Stomach (tissue), 9 donors: ENCODE measurements around the gene MDFI. TPM values are rescaled to one million over a fixed set of nuclear protein-coding genes. Genes with fewer than 3 reads are reported as not detected.

Source experiments
- DNase-seq, 2 donors: peaks; one replicate each; pipeline versions ENCODE4 v3.0.0 to v3.0.0-alpha.2; 2013 to 2019
- H3K27ac ChIP-seq, 5 donors: fragments of 200-600 bp in 4 of 5; sonication (generic) in 4 of 5; one replicate each; pipeline ENCODE4 v1.5.1; 2013 to 2019; ENCODE audit warnings: mild to moderate bottlenecking in 1 of 5, moderate library complexity in 1 of 5
- H3K27me3 ChIP-seq, 3 donors: fragments of 200-600 bp; sonication (generic); one replicate each; pipeline ENCODE4 v1.5.1; 2017 to 2019; ENCODE audit warnings: mixed run types in 1 of 3
- H3K36me3 ChIP-seq, 4 donors: fragments of 200-600 bp; sonication (generic); 1 replicate in 3 of 4; 2 replicates in 1 of 4; pipeline ENCODE4 v1.5.1; 2016 to 2019
- H3K4me1 ChIP-seq, 4 donors: fragments of 200-600 bp; sonication (generic); one replicate each; pipeline ENCODE4 v1.5.1; 2016 to 2019
- H3K4me3 ChIP-seq, 4 donors: fragments of 200-600 bp; sonication (generic) in 3 of 4; one replicate each; pipeline ENCODE4 v1.5.1; 2016 to 2019; ENCODE audit warnings: mild to moderate bottlenecking in 1 of 4
- H3K9me3 ChIP-seq, 4 donors: fragments of 200-600 bp; sonication (generic); one replicate each; pipeline ENCODE4 v1.5.1; 2016 to 2019
- EP300 ChIP-seq: sonication (generic); formaldehyde crosslinking; IDR thresholded peaks from one replicate; pipeline ENCODE4 v1.6.1; 2017; ENCODE audit warnings: antibody characterized with exemption
- POLR2A ChIP-seq, 4 donors: fragments of 450-650 bp; IDR thresholded peaks; one replicate each; pipeline ENCODE4 v1.6.1; 2016; ENCODE audit warnings: antibody characterized with exemption in 4 of 4, control low read depth in 2 of 4, mild to moderate bottlenecking in 1 of 4, moderate library complexity in 1 of 4
- POLR2AphosphoS5 ChIP-seq, 3 donors: sonication (generic); formaldehyde crosslinking; IDR thresholded peaks; one replicate each; pipeline ENCODE4 v1.6.1; 2016; ENCODE audit warnings: antibody characterized with exemption in 3 of 3
- WGBS, 5 donors: extraction: QIAGEN DNeasy Blood & Tissue Kit in 3 of 5; methylation state at CpG; one replicate each; pipeline versions ENCODE4 v1.1.5 to v1.1.7; 2013 to 2018; 5-methylcytosine and 5-hydroxymethylcytosine counted together
- intact Hi-C: fragments of 100-400 bp; cut with DNase I; formaldehyde crosslinking; loops from one replicate; pipeline ENCODE4 v1.15.1; 2023; ENCODE audit warnings: low total_unique reads
- polyA plus RNA-seq, 3 donors: library from polyadenylated mRNA; stranded (reverse); fragments of 200-250 nt; gene quantifications; one replicate each; pipeline ENCODE4 v1.2.3, GENCODE V29; 2013
- total RNA-seq, 5 donors: library from RNA; depleted of rRNA; stranded (reverse); fragments of >200 nt; gene quantifications; one replicate each; pipeline versions ENCODE4 v1.1.0 to v1.2.3, GENCODE V29; 2014 to 2016
- TF ChIP-seq, protein P1 (sequence below), 7 experiments: fragments of 450-650 bp in 4 of 7; fragments of 200-600 bp in 3 of 7; sonication (generic) in 3 of 7; IDR thresholded peaks; one replicate each; pipeline ENCODE4 v1.5.1; 2016 to 2019; ENCODE audit warnings: antibody characterized with exemption in 7 of 7, control low read depth in 2 of 7, mild to moderate bottlenecking in 1 of 7
- donor health status: healthy with polysubstance abuse.
- donor health status: Bipolar disorder and iron deficiency.
- donor health status: healthy.

Gene MDFI
- total and polyA plus RNA-seq, 8 donors: 3.7 to 17.2 (median 8.3) TPM; not detected in 1

DNA sequence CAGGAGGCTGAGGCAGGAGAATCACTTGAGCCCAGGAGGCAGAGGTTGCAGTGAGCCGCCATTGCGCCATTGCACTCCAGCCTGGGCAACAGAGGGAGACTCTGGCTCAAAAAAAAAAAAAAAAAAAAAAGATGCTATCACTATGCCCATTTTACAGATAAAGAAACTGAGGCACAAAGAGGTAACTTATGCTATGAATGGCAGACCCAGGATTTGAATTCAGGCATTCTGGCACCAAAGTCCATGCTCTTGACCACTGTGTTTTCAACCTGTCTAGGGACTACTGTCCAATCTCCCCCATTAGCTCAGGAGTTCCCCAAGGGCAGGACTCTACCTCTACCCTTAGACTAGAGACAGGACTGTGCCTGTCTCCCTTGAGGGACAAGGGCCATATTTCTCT, 9.1 kb upstream of the MDFI start:
- peaks cover 0 to 10% (median 5%) of the 10 kb centered on the region in 4 donors for H3K4me1 ChIP-seq
- no peaks in the 10 kb centered on the region for H3K36me3 ChIP-seq
- DNase-seq: no peak
- WGBS, 5 donors: 97 to 100% (median 100%) methylated on average over 2 of the region's 2 CpGs
- intact Hi-C loops: no loop called here
- no peaks in the 10 kb centered on the region for H3K9me3 ChIP-seq
- peaks cover 0 to 12% (median 0%) of the 10 kb centered on the region in 3 donors for H3K27me3 ChIP-seq
- H3K27ac ChIP-seq: no peak overlapping the region
- TF ChIP-seq POLR2AphosphoS5 (IDR thresholded peaks at IDR 0.05) (no peak), EP300 (no peak), POLR2A (IDR thresholded peaks at IDR 0.05) (no peak)
- TF ChIP-seq, protein P1, sequence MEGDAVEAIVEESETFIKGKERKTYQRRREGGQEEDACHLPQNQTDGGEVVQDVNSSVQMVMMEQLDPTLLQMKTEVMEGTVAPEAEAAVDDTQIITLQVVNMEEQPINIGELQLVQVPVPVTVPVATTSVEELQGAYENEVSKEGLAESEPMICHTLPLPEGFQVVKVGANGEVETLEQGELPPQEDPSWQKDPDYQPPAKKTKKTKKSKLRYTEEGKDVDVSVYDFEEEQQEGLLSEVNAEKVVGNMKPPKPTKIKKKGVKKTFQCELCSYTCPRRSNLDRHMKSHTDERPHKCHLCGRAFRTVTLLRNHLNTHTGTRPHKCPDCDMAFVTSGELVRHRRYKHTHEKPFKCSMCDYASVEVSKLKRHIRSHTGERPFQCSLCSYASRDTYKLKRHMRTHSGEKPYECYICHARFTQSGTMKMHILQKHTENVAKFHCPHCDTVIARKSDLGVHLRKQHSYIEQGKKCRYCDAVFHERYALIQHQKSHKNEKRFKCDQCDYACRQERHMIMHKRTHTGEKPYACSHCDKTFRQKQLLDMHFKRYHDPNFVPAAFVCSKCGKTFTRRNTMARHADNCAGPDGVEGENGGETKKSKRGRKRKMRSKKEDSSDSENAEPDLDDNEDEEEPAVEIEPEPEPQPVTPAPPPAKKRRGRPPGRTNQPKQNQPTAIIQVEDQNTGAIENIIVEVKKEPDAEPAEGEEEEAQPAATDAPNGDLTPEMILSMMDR (IDR thresholded peaks at IDR 0.05): no peak
- H3K4me3 ChIP-seq: no peak overlapping the region

GRCh38 chr6:41630069-41630468, 8.2 kb upstream of the MDFI start:
- WGBS, 5 donors: 82 to 90% (median 87%) methylated on average over 6 of the region's 6 CpGs
- no peak for DNase-seq
- Histone ChIP-seq H3K36me3 (no peaks in the 10 kb centered on the region), H3K4me1 (peaks cover 0 to 12% (median 5%) of the 10 kb centered on the region in 4 donors), H3K4me3 (no peak overlapping the region), H3K9me3 (no peaks in the 10 kb centered on the region), H3K27ac (no peak overlapping the region), H3K27me3 (peaks cover 0 to 21% (median 0%) of the 10 kb centered on the region in 3 donors)
- intact Hi-C loops: no loop called here
- TF ChIP-seq POLR2AphosphoS5 (IDR thresholded peaks at IDR 0.05) (no peak), EP300 (no peak), POLR2A (IDR thresholded peaks at IDR 0.05) (no peak)
- TF ChIP-seq, protein P1 (IDR thresholded peaks at IDR 0.05): no peak

GRCh38 chr6:41630946-41631345, 7.3 kb upstream of the MDFI start:
- DNase-seq: no peak
- Histone ChIP-seq H3K4me3 (no peak overlapping the region), H3K27me3 (peaks cover 0 to 28% (median 0%) of the 10 kb centered on the region in 3 donors), H3K4me1 (peaks cover 0 to 4% (median 0%) of the 10 kb centered on the region in 4 donors), H3K9me3 (no peaks in the 10 kb centered on the region), H3K27ac (no peak overlapping the region), H3K36me3 (no peaks in the 10 kb centered on the region)
- intact Hi-C loops: no loop called here
- TF ChIP-seq, protein P1 (IDR thresholded peaks at IDR 0.05): no peak
- TF ChIP-seq EP300: no peak
- no peak for TF ChIP-seq POLR2A (IDR thresholded peaks at IDR 0.05)
- no peak for TF ChIP-seq POLR2AphosphoS5 (IDR thresholded peaks at IDR 0.05)
- 82 to 95% (median 91%) methylated on average over 6 to 8 of the region's 8 CpGs for WGBS, 5 donors

- TF ChIP-seq POLR2A (IDR thresholded peaks at IDR 0.05) (no peak), EP300 (no peak), POLR2AphosphoS5 (IDR thresholded peaks at IDR 0.05) (no peak)
- TF ChIP-seq, protein P1 (IDR thresholded peaks at IDR 0.05): no peak
These were observed 5.1 kb upstream of the MDFI start for GRCh38 chr6:41633056-41633634.

More at GRCh38 chr6:41633056-41633634, 5.1 kb upstream of the MDFI start:
- Histone ChIP-seq H3K4me1 (peaks cover 16 to 21% (median 17%) of the 10 kb centered on the region in 4 donors), H3K4me3 (no peak overlapping the region), H3K27ac (no peak overlapping the region), H3K9me3 (no peaks in the 10 kb centered on the region), H3K27me3 (peaks cover 7 to 44% (median 15%) of the 10 kb centered on the region in 3 donors), H3K36me3 (no peaks in the 10 kb centered on the region)
- intact Hi-C loops: no loop called here
- no peak for DNase-seq
- 82 to 89% (median 83%) methylated on average over 2 of the region's 2 CpGs for WGBS, 5 donors
